ENCODE data around the gene LRRC2. TPM values are rescaled to one million over a fixed set of nuclear protein-coding genes. Genes with fewer than 3 reads are reported as not detected.

Gene LRRC2
- total RNA-seq, 1 donor from 2014 or later: 0.26 TPM

DNA sequence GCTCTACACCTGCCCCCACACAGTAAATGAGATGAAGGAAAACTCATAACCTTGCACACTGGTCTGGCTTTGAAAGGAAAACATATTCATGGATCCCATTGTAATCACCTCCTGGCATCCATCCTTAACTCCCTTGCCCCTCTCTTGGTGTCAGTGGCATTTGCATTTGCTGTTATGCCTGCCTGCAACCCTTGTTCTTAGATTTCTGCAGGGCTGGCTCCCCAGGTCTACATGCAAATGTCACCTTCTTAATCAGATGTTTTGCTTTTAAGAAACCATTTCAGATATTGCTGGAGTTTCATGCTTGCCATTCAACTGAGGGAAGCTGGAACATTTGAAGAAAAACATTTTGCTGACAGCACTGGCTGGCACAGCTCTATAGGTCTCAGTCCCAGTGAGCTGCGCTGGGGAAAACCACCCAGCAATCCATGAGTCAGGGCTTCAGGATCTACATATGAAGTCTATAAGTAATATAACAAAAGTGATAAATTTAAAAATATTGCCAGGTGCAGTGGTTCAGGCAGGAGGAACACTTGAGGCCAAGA is 19.1 kb downstream of the LRRC2 start:
- no peak for FAIRE-seq
- no peak overlapping the region for H3K4me3 ChIP-seq (ENCODE audit: low read depth, low read length)
- DNase-seq (ENCODE audit: low read depth): no peak
- TF ChIP-seq, protein P1, sequence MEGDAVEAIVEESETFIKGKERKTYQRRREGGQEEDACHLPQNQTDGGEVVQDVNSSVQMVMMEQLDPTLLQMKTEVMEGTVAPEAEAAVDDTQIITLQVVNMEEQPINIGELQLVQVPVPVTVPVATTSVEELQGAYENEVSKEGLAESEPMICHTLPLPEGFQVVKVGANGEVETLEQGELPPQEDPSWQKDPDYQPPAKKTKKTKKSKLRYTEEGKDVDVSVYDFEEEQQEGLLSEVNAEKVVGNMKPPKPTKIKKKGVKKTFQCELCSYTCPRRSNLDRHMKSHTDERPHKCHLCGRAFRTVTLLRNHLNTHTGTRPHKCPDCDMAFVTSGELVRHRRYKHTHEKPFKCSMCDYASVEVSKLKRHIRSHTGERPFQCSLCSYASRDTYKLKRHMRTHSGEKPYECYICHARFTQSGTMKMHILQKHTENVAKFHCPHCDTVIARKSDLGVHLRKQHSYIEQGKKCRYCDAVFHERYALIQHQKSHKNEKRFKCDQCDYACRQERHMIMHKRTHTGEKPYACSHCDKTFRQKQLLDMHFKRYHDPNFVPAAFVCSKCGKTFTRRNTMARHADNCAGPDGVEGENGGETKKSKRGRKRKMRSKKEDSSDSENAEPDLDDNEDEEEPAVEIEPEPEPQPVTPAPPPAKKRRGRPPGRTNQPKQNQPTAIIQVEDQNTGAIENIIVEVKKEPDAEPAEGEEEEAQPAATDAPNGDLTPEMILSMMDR (IDR thresholded peaks at IDR 0.05; ENCODE audit: insufficient read depth, low read length, severe bottlenecking): no peak
- H3K27me3 ChIP-seq (ENCODE audit: control insufficient read depth, insufficient read depth, low read length): no peaks in the 10 kb centered on the region
- H3K36me3 ChIP-seq (ENCODE audit: control insufficient read depth, insufficient read depth, low read length): no peaks in the 10 kb centered on the region

DNA sequence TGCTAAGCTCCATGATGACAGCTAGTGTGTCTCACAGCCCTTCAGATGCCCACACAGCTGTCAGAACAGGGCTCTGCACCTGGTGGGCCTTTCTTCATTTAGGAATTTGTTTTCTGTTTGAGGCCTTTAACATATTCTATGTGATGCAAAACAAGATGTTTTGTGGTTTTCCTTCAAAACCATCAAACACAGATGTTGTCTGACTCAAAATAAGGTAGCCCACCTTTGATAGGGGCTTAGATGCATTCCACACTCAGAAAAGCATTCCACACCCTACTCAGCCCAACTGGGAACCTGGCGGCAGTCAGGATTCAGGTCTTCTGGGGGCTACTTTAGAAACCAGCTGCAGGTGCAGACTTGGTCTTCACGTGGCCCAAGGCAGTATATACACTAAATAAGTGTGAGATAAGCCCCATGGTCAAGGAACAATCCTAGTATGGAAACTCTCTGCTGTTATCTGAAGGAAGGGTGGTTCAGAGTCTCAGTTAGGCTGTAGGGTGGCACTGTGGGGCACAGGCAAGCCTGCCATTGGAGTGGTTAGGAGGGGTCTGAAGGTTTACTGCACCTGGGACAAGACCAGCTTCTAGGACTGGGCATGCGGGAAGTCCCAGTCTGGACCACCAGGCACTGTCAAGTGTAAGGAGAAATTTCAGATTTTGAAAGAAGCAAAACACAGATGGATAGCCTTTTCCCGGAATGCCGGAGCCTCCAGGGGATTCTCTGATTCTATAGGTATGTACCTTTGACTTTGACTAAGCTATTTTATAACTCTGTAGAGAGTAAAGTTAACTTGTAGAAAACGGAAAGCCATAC is 20.1 kb downstream of the LRRC2 start:
- H3K36me3 ChIP-seq (ENCODE audit: control insufficient read depth, insufficient read depth, low read length): no peaks in the 10 kb centered on the region
- H3K27me3 ChIP-seq (ENCODE audit: control insufficient read depth, insufficient read depth, low read length): no peaks in the 10 kb centered on the region
- TF ChIP-seq, protein P1 (IDR thresholded peaks at IDR 0.05; ENCODE audit: insufficient read depth, low read length, severe bottlenecking): no peak
- DNase-seq (ENCODE audit: low read depth): no peak
- H3K4me3 ChIP-seq (ENCODE audit: low read depth, low read length): no peak overlapping the region
- no peak for FAIRE-seq

DNA sequence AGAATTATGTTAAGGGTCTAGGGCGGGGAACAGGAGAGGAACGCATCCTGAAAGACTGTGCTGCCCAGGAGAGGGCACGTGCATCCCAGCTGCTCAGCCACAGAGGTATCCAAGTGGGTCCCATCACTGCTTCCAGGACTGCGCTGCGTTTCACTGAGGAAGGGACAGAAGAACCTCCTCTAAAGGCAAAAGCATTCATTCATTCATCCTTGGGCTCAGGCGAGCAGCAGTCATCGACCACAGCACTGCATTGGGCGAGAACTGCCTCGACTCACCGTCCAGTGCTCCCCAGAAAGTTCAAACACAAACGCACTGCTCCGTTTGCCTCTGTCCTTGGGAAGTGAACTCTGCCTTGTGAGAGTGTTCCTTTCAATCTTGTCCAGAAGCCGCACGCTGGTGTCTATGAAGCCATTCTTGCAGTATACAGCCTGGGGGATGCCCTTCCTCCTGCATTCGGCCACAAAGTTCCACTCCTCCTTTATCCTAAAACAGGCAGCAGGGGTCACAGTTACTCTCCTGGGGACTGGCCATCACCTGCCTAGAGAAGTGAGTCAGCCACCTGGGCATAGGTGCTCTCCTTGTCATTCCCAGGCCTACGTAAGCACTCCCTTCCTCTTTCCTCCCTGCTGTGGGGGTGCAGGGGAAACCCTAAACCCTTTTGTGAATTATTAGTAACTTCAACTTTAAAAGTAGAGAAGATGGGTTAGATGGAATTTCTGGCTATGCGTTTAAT is 21.2 kb downstream of the LRRC2 start:
- DNase-seq (ENCODE audit: low read depth): peak; percentile 68
- Histone ChIP-seq H3K27me3 (ENCODE audit: control insufficient read depth, insufficient read depth, low read length) (no peaks in the 10 kb centered on the region), H3K36me3 (ENCODE audit: control insufficient read depth, insufficient read depth, low read length) (no peaks in the 10 kb centered on the region), H3K4me3 (ENCODE audit: low read depth, low read length) (no peak overlapping the region)
- no peak for FAIRE-seq
- TF ChIP-seq, protein P1 (IDR thresholded peaks at IDR 0.05; ENCODE audit: insufficient read depth, low read length, severe bottlenecking): peak; percentile 15

DNA sequence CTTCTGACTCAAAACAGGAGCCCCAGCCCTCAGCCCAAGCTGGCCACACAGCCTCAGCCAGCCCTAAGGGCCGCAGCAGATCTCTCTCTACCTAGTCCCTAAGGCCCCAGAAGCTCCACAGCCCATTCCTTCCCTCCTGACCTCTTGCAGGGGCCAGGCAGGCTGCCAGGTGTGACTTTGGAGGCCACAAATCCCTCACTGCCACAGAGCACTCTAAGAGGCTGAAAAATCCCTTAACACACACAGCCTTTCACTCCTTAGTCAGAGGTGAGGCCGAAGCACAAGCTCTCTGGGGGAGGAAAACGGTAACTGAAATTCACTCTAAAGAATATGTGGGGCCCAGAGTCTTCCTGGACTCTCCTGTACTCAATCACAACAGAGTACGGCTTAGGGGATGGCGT is 23.3 kb downstream of the LRRC2 start:
- TF ChIP-seq, protein P1 (IDR thresholded peaks at IDR 0.05; ENCODE audit: insufficient read depth, low read length, severe bottlenecking): no peak
- DNase-seq (ENCODE audit: low read depth) (no peak), FAIRE-seq (no peak)
- Histone ChIP-seq H3K36me3 (ENCODE audit: control insufficient read depth, insufficient read depth, low read length) (no peaks in the 10 kb centered on the region), H3K4me3 (ENCODE audit: low read depth, low read length) (no peak overlapping the region), H3K27me3 (ENCODE audit: control insufficient read depth, insufficient read depth, low read length) (no peaks in the 10 kb centered on the region)

DNA sequence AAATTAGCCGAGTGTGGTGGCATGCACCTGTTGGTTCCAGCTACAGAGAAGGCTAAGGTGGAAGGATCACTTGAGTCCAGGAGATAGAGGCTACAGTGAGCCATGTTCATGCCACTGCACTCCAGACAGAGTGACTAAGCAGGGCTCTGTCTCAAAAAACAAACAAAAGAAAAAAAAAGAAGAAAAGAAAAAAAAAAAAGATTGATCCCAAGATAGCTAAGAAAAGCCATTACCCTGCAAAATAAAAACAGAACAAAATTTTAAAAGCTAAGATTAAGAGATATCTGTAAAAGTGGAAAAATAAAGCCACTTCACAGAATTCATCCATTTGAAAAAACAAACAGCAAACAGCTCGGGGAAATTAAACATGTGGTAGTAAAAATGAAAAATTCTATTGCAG is 23.8 kb downstream of the LRRC2 start:
- no peak for FAIRE-seq
- H3K27me3 ChIP-seq (ENCODE audit: control insufficient read depth, insufficient read depth, low read length): no peaks in the 10 kb centered on the region
- H3K4me3 ChIP-seq (ENCODE audit: low read depth, low read length): no peak overlapping the region
- no peaks in the 10 kb centered on the region for H3K36me3 ChIP-seq (ENCODE audit: control insufficient read depth, insufficient read depth, low read length)
- TF ChIP-seq, protein P1 (IDR thresholded peaks at IDR 0.05; ENCODE audit: insufficient read depth, low read length, severe bottlenecking): no peak
- DNase-seq (ENCODE audit: low read depth): peak; percentile 37
